H1 (cell line): ENCODE results near the gene AURKB. TPM values are rescaled to one million over a fixed set of nuclear protein-coding genes. Genes with fewer than 3 reads are reported as not detected.
A peak's percentile ranks its signal among the peaks of the same experiment; 100 is the strongest.

Source experiments
- ASH2L ChIP-seq: fragments of 200-600, 300-600 bp; sonication (generic); IDR thresholded peaks from one replicate; pipeline ENCODE4 v1.7.1; 2017; ENCODE audit warnings: low read length
- BACH1 ChIP-seq: IDR thresholded peaks from 2 replicates; pipeline ENCODE4 v1.6.1; 2012; ENCODE audit warnings: low read length, improper control_type of control experiment
- BRCA1 ChIP-seq: IDR thresholded peaks from 2 replicates; pipeline ENCODE4 v1.6.1; 2012; ENCODE audit warnings: low read depth, low read length, improper control_type of control experiment
- CEBPB ChIP-seq: IDR thresholded peaks from 2 replicates; pipeline ENCODE4 v1.6.1; 2012; ENCODE audit warnings: low read depth, low read length
- CHD2 ChIP-seq: IDR thresholded peaks from 2 replicates; pipeline ENCODE4 v1.6.1; 2012; ENCODE audit warnings: low read length, improper control_type of control experiment
- EP300 ChIP-seq, 2 experiments: IDR thresholded peaks; 1 replicate in 1 of 2; 2 replicates in 1 of 2; pipeline ENCODE4 v1.6.1; 2011 to 2012; ENCODE audit warnings: low read depth in 2 of 2, low read length in 2 of 2, mild to moderate bottlenecking in 2 of 2, borderline replicate concordance in 1 of 2, inconsistent platforms in 1 of 2, moderate library complexity in 1 of 2
- HDAC2 ChIP-seq, 2 experiments: fragments of 300-600 bp in 1 of 2; sonication (generic) in 1 of 2; IDR thresholded peaks; 2 replicates each; pipeline ENCODE4 v1.6.1; 2011 to 2012; ENCODE audit warnings: low read depth in 2 of 2, low read length in 2 of 2, mild to moderate bottlenecking in 2 of 2, moderate library complexity in 2 of 2, borderline replicate concordance in 1 of 2, inconsistent platforms in 1 of 2
- HDAC6 ChIP-seq: IDR thresholded peaks from one replicate; pipeline ENCODE4 v1.7.1; 2012; ENCODE audit warnings: low read depth, mild to moderate bottlenecking, inconsistent platforms, low read length, moderate library complexity
- JUND ChIP-seq: IDR thresholded peaks from 2 replicates; pipeline ENCODE4 v1.6.1; 2011; ENCODE audit warnings: mild to moderate bottlenecking, improper control_type of control experiment, low read length
- KDM5A ChIP-seq: fragments of 200-600 bp; IDR thresholded peaks from 2 replicates; pipeline ENCODE4 v1.7.1; 2012; ENCODE audit warnings: mild to moderate bottlenecking, low read length, inconsistent platforms, mixed read lengths
- MAFK ChIP-seq: IDR thresholded peaks from 2 replicates; pipeline ENCODE4 v1.6.1; 2012; ENCODE audit warnings: low read depth, mild to moderate bottlenecking, improper control_type of control experiment, low read length
- NANOG ChIP-seq: IDR thresholded peaks from 2 replicates; pipeline ENCODE4 v1.6.1; 2011; ENCODE audit warnings: low read length, low read depth, mild to moderate bottlenecking, inconsistent platforms; ENCODE audit not compliant: insufficient read depth, poor library complexity, severe bottlenecking
- RAD21 ChIP-seq, 2 experiments: IDR thresholded peaks in 1 of 2; conservative IDR thresholded peaks in 1 of 2; 2 replicates each; pipeline ENCODE4 v1.6.1; 2011; ENCODE audit warnings: low read depth in 2 of 2, low read length in 2 of 2, improper control_type of control experiment in 1 of 2, inconsistent platforms in 1 of 2, mild to moderate bottlenecking in 1 of 2, moderate library complexity in 1 of 2
- RNF2 ChIP-seq: fragments of 200-900, 300-1000 bp; sonication (generic); IDR thresholded peaks from 2 replicates; pipeline ENCODE4 v1.7.1; 2016; ENCODE audit warnings: borderline replicate concordance, low read depth, mild to moderate bottlenecking, antibody characterized with exemption, low read length; ENCODE audit not compliant: poor library complexity, severe bottlenecking; ENCODE audit errors: missing control alignments
- SIN3A ChIP-seq, 2 experiments: IDR thresholded peaks in 1 of 2; conservative IDR thresholded peaks in 1 of 2; 2 replicates each; pipeline ENCODE4 v1.6.1; 2011 to 2012; ENCODE audit warnings: low read length in 2 of 2, improper control_type of control experiment in 1 of 2, low read depth in 1 of 2, mild to moderate bottlenecking in 1 of 2
- SP4 ChIP-seq: IDR thresholded peaks from 2 replicates; pipeline ENCODE4 v1.6.1; 2012; ENCODE audit warnings: low read length, inconsistent platforms
- TAF1 ChIP-seq: IDR thresholded peaks from 2 replicates; pipeline ENCODE4 v1.6.1; 2011; ENCODE audit warnings: mild to moderate bottlenecking, low read depth, low read length
- TBP ChIP-seq: IDR thresholded peaks from 2 replicates; pipeline ENCODE4 v1.6.1; 2011; ENCODE audit warnings: low read depth, low read length, improper control_type of control experiment
- ZNF274 ChIP-seq: IDR thresholded peaks from 2 replicates; pipeline ENCODE4 v1.7.0; 2012; ENCODE audit warnings: low read length, borderline replicate concordance; ENCODE audit errors: extremely low read depth
- polyA plus RNA-seq, 7 experiments: library from polyadenylated mRNA; depleted of rRNA in 3 of 7; stranded (reverse) in 5 of 7; unstranded in 2 of 7; fragments of >200 nt in 5 of 7; fragments of 200-250 nt in 2 of 7; gene quantifications; 1 replicate in 5 of 7; 2 replicates in 1 of 7; 4 replicates in 1 of 7; pipeline versions ENCODE4 v1.2.1 to v1.2.3, GENCODE V29; 2011 to 2013; ENCODE audit warnings: missing spikeins in 2 of 7, mixed read lengths in 2 of 7
- total RNA-seq: library from RNA; stranded (reverse); fragmentation: NEBNext Ultra II Directional; extraction: Animal tissue kit (Norgen Biotek cat#: 25700); gene quantifications from 2 replicates; pipeline ENCODE4 v1.2.1, GENCODE V29; 2021
- TF ChIP-seq, protein P1 (sequence below): IDR thresholded peaks from 2 replicates; pipeline ENCODE4 v1.6.1; 2012; ENCODE audit warnings: inconsistent platforms
- TF ChIP-seq, protein P2 (sequence below): IDR thresholded peaks from 2 replicates; pipeline ENCODE4 v1.6.1; 2012; ENCODE audit warnings: low read length, inconsistent platforms

Gene AURKB
- total and polyA plus RNA-seq, 2 of the 8 experiments (the other 6 are each of a cell fraction or from before 2014, with no cell fraction given), result 102 to 160 TPM

DNA sequence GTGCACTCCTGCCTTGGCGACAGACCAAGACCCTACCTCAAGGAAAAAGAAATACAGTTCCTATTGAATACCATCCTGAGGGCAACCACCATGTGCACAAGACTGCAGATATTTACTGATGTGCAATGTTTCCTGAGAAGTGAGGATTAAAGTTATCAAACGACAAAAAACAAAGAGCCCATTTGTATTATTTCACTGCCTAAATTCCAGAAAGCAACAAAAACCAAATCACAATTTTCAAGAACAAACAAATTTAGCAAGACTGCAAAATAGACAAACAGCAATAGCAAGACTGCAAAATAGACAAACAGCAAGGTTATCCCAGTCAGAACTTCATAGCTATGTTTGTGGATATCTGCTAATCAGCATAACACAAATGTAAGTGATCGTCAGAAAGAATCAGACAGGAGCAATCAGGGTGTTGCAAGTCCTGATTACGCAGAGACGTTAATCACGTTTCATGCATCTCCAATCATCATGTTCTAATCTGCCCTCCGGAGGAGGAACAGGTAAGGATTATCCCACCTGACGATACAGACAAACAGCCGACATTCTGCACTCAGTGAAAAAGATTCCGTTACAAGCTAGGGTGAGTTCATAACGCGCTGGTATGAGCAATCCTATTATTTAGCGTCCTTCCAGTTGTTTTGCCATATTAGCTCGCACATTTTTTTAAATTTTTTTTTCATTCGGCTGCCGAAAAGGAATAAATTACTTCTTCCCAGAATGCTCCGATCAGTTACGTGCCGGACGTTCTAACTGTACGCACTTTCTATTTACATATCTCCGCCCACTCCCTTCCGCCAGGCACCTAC lies 37.1 kb downstream of the AURKB start (continued):
- TF ChIP-seq ZNF274 (no peak), TAF1 (peak; percentile 53), HDAC2 (IDR thresholded peaks at IDR 0.05; ENCODE audit: borderline replicate concordance in 1 of 2, low read depth in 2 of 2, low read length in 2 of 2) (peak in 1 of 2 experiments; percentile 44; a peak in 1 of 4 replicates), MAFK (peak; percentile 68), BRCA1 (peak; percentile 27; the same call in 1 of the 2 replicates), CEBPB (peak; percentile 97), ASH2L (peak; percentile 45), NANOG (peak; percentile 59), RAD21 (IDR thresholded peaks at IDR 0.05 in 1 of 2, conservative IDR thresholded peaks at IDR 0.05 in 1 of 2; ENCODE audit: low read depth in 2 of 2, low read length in 2 of 2) (0 out of 4 replicates have a peak, but pooled peaks of 1 of the 2 experiments have one; percentile 0), CHD2 (peak; percentile 78), HDAC6 (peak; percentile 28), KDM5A (no peak), JUND (peak; percentile 69), EP300 (IDR thresholded peaks at IDR 0.05; ENCODE audit: borderline replicate concordance in 1 of 2, low read depth in 2 of 2, low read length in 2 of 2) (peak in 1 of 2 experiments; percentile 57; a peak in 1 of 3 replicates), SP4 (peak; percentile 96), BACH1 (no peak), RNF2 (no peak), SIN3A (conservative IDR thresholded peaks at IDR 0.05 in 1 of 2, IDR thresholded peaks at IDR 0.05 in 1 of 2; ENCODE audit: low read depth in 1 of 2, low read length in 2 of 2) (peak; percentile 15 to 94; a peak in 1 of 4 replicates), TBP (peak; percentile 98)
- TF ChIP-seq, protein P1, sequence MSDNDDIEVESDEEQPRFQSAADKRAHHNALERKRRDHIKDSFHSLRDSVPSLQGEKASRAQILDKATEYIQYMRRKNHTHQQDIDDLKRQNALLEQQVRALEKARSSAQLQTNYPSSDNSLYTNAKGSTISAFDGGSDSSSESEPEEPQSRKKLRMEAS, result no peak
- TF ChIP-seq, protein P2, sequence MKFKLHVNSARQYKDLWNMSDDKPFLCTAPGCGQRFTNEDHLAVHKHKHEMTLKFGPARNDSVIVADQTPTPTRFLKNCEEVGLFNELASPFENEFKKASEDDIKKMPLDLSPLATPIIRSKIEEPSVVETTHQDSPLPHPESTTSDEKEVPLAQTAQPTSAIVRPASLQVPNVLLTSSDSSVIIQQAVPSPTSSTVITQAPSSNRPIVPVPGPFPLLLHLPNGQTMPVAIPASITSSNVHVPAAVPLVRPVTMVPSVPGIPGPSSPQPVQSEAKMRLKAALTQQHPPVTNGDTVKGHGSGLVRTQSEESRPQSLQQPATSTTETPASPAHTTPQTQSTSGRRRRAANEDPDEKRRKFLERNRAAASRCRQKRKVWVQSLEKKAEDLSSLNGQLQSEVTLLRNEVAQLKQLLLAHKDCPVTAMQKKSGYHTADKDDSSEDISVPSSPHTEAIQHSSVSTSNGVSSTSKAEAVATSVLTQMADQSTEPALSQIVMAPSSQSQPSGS, result peak; percentile 99
